ENCODE measurements around the gene RAD18.

Gene RAD18

GRCh38 chr3:9000041-9000440, 36.8 kb upstream of the RAD18 start:
- POLR2A ChIA-PET = no interaction called here
- no peak for TF ChIP-seq CTCF (IDR thresholded peaks at IDR 0.05; ENCODE audit: control extremely low read depth, extremely low read depth, low read depth, missing control alignments)
- CTCF ChIA-PET = interaction anchor here (1.5 to 7.1 kb wide), 2 partner anchors 8 to 12 kb away, joined by 6 to 54 read pairs; no protein-coding TSS in a partner anchor
- no peak for DNase-seq (ENCODE audit: extremely low spot score)

DNA sequence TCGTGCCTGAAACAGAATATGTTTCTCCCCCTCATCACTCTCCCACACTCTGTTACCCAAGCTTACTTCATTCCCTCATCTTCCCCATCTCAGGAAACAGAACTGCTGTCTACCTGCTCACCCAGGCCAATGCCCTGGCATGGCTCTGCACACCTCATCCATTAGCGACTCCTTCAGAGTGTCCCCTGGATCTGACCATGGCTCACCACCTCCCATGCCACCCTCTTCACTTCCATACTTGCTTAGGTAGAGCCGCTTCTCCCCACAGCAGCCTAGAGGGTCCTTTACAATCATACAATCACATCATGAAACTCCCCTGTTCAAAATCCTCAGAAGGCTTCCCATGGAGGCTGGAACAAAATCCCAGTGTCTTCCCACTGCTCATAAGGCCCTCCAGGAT, 33.9 kb upstream of the RAD18 start:
- CTCF ChIA-PET = interaction anchor here (1.3 to 7.1 kb wide), 4 partner anchors 9 to 305 kb away, joined by 3 to 54 read pairs (median 7); no protein-coding TSS in a partner anchor
- no peak for DNase-seq (ENCODE audit: extremely low spot score)
- TF ChIP-seq CTCF (IDR thresholded peaks at IDR 0.05; ENCODE audit: control extremely low read depth, extremely low read depth, low read depth, missing control alignments) = no peak
- POLR2A ChIA-PET = no interaction called here

DNA sequence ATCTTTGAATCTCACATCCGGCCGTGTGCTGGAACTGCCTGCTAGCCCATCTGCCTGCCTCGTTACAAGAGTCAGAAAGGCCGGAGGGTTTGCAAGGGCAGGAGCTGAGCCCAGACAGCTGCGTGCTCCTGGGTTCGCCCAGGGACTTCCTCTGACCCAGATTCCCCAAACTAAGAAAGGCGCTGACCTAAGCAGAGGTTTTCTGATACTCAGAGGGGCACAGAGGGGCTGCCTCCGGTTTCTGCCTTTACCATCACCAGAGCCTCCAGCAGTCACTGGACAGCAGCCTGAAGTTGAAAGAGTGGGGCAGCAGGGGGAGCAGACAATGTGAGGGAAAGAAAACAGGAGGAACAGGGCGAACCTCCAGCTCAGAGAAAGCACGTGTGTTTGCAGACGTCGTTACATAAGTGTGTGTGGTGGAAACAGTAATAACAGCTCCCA, 33.4 kb upstream of the RAD18 start:
- POLR2A ChIA-PET = no interaction called here
- CTCF ChIA-PET = interaction anchor here (1.3 to 7.1 kb wide), 3 partner anchors 9 to 306 kb away, joined by 3 to 54 read pairs (median 9); no protein-coding TSS in a partner anchor
- DNase-seq (ENCODE audit: extremely low spot score) = no peak
- TF ChIP-seq CTCF (IDR thresholded peaks at IDR 0.05; ENCODE audit: control extremely low read depth, extremely low read depth, low read depth, missing control alignments) = no peak

DNA sequence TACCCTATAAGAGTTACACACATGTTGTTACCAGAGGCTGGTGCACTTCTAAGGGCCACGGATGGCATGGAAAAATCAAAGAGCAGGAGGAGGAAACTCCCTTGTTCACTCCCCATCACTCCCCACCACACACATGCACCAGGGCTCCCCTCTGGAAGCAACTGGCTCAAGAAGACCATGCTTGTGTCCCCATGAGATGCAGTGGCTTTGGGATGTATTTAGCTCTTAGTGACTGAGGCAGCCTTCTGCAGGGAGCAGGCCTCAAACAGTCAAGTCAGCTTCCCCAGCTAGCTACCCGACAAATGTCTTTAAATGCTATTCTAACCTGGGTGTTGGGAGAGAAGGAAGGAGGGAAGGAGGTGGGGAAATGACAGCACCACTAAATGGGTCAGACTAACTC, 32.9 kb upstream of the RAD18 start:
- ChIA-PET POLR2A (no interaction called here), CTCF (interaction anchor here (1.3 to 7.1 kb wide), 5 partner anchors 8 to 357 kb away, joined by 3 to 54 read pairs (median 8); no protein-coding TSS in a partner anchor)
- no peak for TF ChIP-seq CTCF (IDR thresholded peaks at IDR 0.05; ENCODE audit: control extremely low read depth, extremely low read depth, low read depth, missing control alignments)
- no peak for DNase-seq (ENCODE audit: extremely low spot score)

DNA sequence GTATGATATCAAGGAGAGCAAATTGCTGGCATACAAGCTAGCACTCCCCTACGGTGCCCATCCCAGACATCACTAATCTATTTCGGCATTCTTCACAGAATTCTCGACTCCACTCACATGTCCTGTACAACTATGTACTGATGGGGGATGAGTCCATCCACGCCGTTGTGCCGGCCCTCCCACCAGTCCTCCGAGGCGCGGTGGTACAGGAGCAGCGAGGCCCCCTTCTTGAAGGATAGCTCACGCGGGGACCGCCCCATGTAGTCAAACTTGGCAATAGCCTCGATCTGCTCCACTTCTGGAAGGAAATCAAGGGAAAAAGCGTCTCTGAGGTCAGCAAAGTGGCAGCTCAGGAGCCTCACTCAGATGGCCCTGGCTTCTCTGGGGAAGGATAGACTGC, 31.0 kb upstream of the RAD18 start:
- POLR2A ChIA-PET = no interaction called here
- CTCF ChIA-PET = interaction anchor here (1.5 to 7.1 kb wide), 7 partner anchors 6 to 333 kb away, joined by 3 to 54 read pairs (median 6); no protein-coding TSS in a partner anchor
- no peak for TF ChIP-seq CTCF (IDR thresholded peaks at IDR 0.05; ENCODE audit: control extremely low read depth, extremely low read depth, low read depth, missing control alignments)
- no peak for DNase-seq (ENCODE audit: extremely low spot score)

DNA sequence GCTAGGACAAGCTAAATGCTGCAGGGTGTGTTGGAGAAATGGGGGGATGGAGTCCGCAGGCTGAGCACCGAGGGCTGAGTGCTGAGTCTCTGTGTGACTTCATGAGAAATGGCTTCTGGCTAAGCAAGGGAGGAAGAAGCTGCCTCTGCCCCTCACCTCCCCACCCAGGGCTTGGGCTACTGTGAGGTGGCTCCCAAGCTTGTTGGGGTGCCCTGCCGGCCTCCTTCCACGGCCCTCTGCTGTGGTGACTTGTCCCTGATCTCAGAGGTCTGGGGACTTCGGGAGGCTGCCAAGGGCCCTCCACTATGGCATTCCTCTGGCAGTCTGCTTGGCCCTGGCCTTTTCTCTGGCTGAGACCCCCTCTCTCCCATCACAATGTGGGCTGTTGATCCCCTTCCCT, 30.1 kb upstream of the RAD18 start:
- CTCF ChIA-PET = interaction anchor here (1.6 to 2.4 kb wide), 4 partner anchors 19 to 309 kb away, joined by 5 to 12 read pairs (median 6); no protein-coding TSS in a partner anchor
- no peak for DNase-seq (ENCODE audit: extremely low spot score)
- no peak for TF ChIP-seq CTCF (IDR thresholded peaks at IDR 0.05; ENCODE audit: control extremely low read depth, extremely low read depth, low read depth, missing control alignments)
- POLR2A ChIA-PET = no interaction called here
